RCC 7860 (cell line): Measurements from ENCODE around the gene RILP.

Experiments used
- DNase-seq: peaks from one replicate; pipeline ENCODE4 v3.0.0-alpha.2; 2015; ENCODE audit warnings: low spot score
- FAIRE-seq: peaks from 2 replicates; lab custom pipeline; 2012; peaks lifted over from hg19 to GRCh38; lab: Jason Lieb, UNC

RILP gene

DNA sequence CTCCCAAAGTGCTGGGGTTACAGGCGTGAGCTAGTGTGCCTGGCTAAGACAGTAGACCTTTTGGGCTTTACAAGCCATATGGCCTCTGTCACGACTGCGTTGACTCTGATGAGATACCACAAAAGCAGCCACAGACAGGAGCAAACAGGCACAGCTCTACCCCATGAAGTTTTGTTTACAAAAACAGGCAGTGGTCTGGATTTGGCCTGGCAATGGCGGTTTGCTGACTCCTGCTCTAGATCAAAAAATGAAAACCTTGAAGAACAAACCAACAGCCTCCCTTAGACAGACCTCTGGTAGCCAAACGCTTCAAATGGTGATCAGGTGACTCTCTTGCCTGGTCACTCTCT lies 41.7 kb downstream of the RILP start:
- FAIRE-seq (no peak), DNase-seq (no peak)

DNA sequence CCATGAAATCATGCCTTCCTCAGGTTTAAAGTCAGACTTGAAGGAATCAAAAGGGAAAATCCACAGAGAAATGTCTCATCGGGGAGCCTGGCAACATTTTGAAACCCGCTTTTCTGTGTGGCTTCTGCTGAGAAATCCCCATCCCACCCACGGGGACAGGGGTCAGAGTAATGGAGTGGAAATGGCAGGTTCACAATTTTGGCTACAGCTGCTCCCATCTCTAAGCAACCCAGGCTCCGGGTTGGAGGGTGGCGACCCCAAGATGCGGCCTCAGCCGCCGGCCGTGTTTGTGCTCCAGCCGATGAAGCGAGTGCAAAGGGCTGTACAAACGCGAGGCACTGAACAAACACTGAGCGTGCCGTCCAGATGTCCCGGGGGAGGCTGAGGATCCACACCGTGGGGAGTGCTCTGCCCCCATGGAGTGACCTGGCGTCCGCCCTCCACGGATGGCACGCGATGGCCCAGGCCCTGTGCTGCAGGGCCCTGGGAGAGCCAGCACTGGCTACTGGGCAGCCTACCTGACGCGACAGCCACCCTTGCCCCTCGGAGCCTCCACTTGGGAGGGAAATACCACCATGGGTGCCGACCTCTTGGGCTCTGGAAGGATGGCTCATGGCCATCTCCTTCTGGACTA lies 43.2 kb downstream of the RILP start:
- no peak for DNase-seq
- FAIRE-seq: no peak

DNA sequence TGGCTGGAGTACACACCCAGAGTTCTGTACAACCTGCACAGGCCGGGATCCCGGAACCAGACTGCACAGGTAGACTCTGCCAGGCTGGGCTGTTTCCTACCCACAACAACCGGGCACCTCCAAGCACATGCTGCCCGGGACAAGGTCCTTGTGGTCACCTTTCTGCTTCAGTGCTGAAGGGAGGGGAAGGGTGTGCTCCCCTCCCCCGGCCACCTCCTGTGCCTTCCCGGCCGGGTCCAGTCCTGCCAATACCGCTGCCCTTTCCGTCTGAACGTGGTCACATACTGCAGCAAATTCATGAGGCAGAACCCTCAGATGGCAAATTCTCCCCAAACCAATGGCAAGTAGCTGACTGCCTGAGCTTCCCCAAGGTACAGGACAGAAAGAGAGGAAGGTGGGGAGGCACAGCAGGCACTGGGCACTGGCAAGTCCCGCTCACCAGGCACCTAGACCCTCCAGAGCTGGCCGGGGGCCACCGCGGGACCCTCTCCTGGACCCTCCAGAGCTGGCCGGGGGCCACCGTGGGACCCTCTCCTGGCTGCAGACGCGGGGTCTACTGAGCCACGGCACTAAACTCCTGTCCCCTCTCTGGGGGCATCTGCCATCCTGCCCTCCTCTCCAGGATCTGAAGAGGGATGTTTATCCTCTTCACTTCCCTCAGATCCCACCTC lies 43.9 kb downstream of the RILP start:
- FAIRE-seq: no peak

DNA sequence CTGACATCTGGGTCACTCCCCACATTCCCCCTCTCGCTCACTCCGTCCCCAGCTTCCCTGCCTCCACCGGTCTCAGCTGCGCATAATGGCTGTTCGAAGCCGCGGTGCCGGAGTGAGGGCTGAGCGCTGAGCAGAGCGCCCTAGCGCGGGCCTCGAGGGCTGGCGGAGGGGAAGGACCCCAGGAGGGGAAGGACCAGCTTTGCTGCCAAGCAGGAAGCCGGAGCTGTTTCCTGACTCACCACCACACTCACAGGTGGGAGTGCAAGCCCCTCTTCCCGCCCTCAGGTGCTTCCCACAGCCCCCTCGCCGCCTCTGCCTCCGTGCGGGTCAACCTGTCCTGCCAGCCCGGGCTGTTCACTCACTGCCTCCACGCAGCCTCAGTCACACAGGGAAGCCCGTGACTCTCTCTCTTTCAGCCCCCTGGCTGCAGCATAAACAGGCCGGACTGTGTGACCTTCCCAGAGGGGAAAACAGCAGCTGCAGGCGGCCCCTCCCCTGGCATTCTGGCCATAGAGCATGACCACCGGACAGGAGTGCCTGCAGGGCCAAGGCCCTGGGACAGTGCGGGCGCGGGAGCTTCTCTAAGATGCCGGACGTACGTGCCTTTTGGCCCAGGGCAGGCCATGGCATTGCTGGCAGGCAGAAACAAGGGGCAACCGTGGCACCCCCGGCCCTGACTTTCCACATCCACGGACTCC lies 44.7 kb downstream of the RILP start:
- FAIRE-seq: no peak
- DNase-seq: no peak

More for the DNA sequence above, 43.9 kb downstream of the RILP start:
- DNase-seq: no peak

DNA sequence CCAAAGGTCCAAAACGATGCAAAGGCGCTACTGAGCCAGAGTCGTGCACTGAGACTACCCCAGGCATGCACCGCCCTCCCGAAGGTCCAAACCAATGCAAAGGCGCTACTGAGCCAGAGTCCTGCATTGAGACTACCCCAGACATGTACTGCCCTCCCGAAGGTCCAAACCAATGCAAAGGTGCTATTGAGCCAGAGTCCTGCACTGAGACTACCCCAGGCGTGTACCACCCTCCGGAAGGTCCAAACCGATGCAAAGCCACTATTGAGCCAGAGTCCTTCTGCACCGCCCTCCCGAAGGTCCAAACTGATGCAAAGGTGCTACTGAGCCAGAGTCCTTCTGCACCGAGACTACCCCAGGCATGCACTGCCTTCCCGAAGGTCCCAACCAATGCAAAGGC lies 48.1 kb downstream of the RILP start:
- no peak for FAIRE-seq
- no peak for DNase-seq

DNA sequence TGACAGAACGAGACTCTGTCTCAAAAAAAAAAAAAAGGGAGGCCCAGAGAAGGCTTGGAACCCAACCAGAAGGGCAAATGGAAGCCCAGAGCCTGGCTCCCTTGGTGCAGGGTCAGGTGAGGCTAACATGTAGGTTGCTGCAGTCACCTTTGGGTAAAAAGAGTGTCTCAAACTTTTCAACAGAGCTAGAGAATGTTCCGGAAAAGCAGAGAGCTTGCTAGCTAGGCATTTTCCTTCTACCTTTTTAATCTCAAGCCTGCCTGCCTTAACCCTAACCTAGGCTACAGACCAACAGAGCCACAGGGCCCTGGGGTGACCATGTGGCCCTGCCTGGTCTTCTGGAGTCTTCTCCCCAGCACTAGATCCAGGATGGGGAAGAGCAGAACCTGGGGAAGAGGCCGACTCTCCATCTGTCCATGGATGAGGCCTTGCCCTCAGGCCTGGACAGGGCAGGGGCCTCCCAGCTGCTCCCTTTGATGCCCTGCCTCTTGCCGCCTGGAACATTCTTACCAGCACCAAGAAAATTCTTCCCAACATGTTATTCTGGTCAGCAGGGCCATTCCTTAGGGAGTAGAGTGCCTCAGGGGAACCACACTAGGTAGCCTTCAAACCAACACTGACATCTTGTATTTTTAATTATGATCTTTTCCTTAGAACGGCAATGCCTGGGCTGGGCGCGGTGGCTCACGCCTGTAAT lies 51.1 kb downstream of the RILP start:
- FAIRE-seq: no peak
- no peak for DNase-seq

DNA sequence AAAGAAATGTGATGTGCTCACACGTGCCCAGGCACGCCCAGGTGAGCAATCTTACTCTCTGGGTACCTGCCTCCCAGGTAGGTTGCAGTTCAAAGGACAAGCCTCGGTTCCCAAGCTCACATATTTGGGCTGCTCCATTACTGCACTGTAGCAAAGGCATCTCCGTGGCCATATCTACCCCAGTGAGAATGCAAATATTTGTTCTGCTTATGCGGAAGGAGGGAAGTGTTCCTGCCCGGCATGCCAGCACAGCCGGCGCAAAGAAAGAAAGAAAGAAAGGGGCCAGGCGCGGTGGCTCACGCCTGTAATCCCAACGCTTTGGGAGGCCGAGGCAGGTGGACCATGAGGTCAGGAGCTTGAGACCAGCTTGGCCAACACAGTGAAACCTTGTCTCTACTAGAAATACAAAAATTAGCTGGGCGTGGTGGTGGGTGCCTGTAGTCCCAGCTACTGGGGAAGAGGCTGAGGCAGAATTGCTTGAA lies 51.8 kb downstream of the RILP start:
- no peak for FAIRE-seq
- no peak for DNase-seq
